Measurements from ENCODE around the gene DHRS2.

Gene DHRS2

DNA sequence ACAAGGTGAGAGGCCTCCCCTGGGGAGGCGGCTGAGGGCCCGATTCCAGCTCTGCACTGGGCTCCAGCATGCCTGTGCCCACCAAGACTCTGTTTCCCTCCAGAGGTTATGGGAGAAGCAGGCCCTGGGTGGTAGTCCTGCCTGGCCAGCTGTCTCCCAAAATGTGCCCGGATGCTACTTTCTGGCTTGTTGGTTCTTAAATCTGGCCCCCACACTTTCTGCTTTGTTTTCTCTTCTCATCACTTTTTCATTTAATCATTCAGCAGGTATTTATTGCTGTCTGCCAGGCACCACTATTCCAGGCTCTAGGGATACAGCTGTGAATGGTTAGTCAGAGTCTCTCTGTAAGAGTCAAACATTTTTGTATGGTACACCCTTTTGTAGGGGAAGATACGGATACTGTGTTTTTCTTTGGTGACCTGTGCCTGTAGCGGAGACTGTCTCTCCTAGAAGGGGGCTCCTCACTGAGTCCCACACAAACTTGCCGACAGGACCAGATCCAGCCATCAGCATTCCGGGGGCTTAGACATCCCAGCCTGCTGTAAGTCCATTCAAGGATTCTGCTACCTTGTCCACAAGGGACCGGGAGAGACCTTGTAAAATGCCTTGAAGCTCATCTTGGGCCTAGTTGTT is 3.8 kb downstream of the DHRS2 start:
- no peaks in the 10 kb centered on the region for H3F3A ChIP-seq (ENCODE audit: insufficient read depth, low read length)
- H3K27ac ChIP-seq (ENCODE audit: low read depth, low read length, poor library complexity, severe bottlenecking), result no peak overlapping the region
- no peak overlapping the region for H3K9ac ChIP-seq (ENCODE audit: low read length)
- H3K4me3 ChIP-seq (ENCODE audit: low read depth, low read length, poor library complexity, severe bottlenecking), result no peak overlapping the region
- no peaks in the 10 kb centered on the region for H3K79me2 ChIP-seq (ENCODE audit: insufficient read depth, low read length)
- no peaks in the 10 kb centered on the region for H3K9me3 ChIP-seq (ENCODE audit: low read length)
- H3K27me3 ChIP-seq (ENCODE audit: insufficient read depth, low read length), result 0 out of 2 replicates have a peak, but pooled peaks cover 3% of the 10 kb centered on the region
- H2AFZ ChIP-seq (ENCODE audit: low read length), result no peak overlapping the region
- H3K4me1 ChIP-seq (ENCODE audit: insufficient read depth, low read length, severe bottlenecking), result no peaks in the 10 kb centered on the region
- H3K4me2 ChIP-seq (ENCODE audit: low read length), result no peak overlapping the region
- no peaks in the 10 kb centered on the region for H3K9me2 ChIP-seq (ENCODE audit: low read depth, low read length)
- H3K36me3 ChIP-seq (ENCODE audit: insufficient read depth, low read length), result no peaks in the 10 kb centered on the region
- TF ChIP-seq EZH2 (IDR thresholded peaks at IDR 0.05; ENCODE audit: borderline replicate concordance, low read length), result no peak
- TF ChIP-seq, protein P1, sequence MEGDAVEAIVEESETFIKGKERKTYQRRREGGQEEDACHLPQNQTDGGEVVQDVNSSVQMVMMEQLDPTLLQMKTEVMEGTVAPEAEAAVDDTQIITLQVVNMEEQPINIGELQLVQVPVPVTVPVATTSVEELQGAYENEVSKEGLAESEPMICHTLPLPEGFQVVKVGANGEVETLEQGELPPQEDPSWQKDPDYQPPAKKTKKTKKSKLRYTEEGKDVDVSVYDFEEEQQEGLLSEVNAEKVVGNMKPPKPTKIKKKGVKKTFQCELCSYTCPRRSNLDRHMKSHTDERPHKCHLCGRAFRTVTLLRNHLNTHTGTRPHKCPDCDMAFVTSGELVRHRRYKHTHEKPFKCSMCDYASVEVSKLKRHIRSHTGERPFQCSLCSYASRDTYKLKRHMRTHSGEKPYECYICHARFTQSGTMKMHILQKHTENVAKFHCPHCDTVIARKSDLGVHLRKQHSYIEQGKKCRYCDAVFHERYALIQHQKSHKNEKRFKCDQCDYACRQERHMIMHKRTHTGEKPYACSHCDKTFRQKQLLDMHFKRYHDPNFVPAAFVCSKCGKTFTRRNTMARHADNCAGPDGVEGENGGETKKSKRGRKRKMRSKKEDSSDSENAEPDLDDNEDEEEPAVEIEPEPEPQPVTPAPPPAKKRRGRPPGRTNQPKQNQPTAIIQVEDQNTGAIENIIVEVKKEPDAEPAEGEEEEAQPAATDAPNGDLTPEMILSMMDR (IDR thresholded peaks at IDR 0.05; ENCODE audit: low read length), result no peak
- no peaks in the 10 kb centered on the region for H4K20me1 ChIP-seq (ENCODE audit: insufficient read depth, low read length)

DNA sequence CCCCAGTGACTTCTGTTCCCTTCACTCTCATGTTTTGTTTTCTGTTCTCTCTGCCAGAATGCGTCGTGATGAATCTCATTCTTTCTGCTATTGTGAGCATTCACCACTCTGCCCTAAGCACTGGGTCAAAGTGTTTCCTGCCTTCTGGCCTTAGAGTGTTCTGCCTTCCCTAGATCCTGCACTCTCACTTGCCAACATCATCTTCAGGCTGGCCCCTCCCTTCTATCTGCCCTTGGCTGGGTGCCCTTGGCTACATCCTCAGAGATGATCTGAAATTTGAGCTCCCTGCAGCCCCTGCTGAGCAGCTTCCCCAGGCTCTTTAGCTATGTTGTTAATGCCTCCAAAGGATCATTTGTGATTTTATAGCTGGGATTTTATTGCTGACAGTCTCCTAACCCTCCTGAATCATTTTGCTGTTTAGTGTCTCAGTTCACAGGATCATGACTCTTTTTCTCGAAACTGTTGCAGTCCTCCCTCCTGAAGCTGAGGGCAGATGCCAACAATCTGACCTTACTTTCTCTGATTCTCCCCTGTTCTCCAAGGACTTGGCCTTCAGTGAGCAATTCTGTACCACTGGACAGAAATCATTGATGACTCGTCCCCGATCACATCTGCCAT is 4.5 kb downstream of the DHRS2 start:
- H3K9ac ChIP-seq (ENCODE audit: low read length), result no peak overlapping the region
- H3K4me3 ChIP-seq (ENCODE audit: low read depth, low read length, poor library complexity, severe bottlenecking), result no peak overlapping the region
- H3K9me2 ChIP-seq (ENCODE audit: low read depth, low read length), result no peaks in the 10 kb centered on the region
- no peaks in the 10 kb centered on the region for H4K20me1 ChIP-seq (ENCODE audit: insufficient read depth, low read length)
- no peak overlapping the region for H3K27ac ChIP-seq (ENCODE audit: low read depth, low read length, poor library complexity, severe bottlenecking)
- H3K9me3 ChIP-seq (ENCODE audit: low read length), result no peaks in the 10 kb centered on the region
- 0 out of 2 replicates have a peak, but pooled peaks cover 3% of the 10 kb centered on the region for H3K27me3 ChIP-seq (ENCODE audit: insufficient read depth, low read length)
- H3K79me2 ChIP-seq (ENCODE audit: insufficient read depth, low read length), result no peaks in the 10 kb centered on the region
- H3K4me2 ChIP-seq (ENCODE audit: low read length), result no peak overlapping the region
- H3K36me3 ChIP-seq (ENCODE audit: insufficient read depth, low read length), result no peaks in the 10 kb centered on the region
- no peaks in the 10 kb centered on the region for H3F3A ChIP-seq (ENCODE audit: insufficient read depth, low read length)
- no peaks in the 10 kb centered on the region for H3K4me1 ChIP-seq (ENCODE audit: insufficient read depth, low read length, severe bottlenecking)
- no peak overlapping the region for H2AFZ ChIP-seq (ENCODE audit: low read length)
- TF ChIP-seq EZH2 (IDR thresholded peaks at IDR 0.05; ENCODE audit: borderline replicate concordance, low read length), result no peak
- TF ChIP-seq, protein P1 (IDR thresholded peaks at IDR 0.05; ENCODE audit: low read length), result no peak

DNA sequence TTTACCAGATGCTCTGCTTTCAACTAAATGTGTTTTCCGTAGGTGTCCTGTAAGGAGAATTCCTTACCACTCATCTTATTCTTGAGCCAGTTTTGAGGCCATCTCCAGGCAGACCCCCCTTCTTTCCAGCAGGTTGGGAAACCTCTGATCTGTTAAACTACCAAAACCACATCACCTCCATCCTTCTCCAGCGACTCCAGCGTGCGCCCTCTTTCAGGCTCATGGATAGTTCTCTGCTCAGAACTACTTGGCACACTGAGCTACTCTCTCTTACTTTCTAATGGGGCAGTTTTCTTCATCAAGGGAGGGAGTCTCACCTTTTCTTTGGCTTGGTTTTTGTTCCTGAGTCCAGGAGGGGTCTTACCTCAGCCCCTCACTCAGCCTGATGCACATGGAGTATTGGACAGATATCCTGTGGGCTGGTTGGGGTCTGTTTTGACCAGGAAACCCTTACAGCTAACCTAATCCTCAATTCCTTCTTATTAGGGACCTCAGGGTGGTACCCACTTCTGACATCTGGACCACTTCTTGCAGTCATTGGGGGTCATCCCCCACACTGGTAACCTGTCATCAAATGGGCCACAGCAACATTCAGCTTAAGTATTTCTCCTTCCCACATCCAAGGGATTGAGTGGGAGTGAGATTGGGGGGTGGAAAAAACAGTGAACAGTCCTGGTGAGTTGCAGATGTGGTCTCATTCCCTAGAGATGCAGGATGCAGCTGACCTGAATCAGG is 5.2 kb downstream of the DHRS2 start:
- Histone ChIP-seq H2AFZ (ENCODE audit: low read length) (no peak overlapping the region), H3K9me2 (ENCODE audit: low read depth, low read length) (no peaks in the 10 kb centered on the region), H3K4me1 (ENCODE audit: insufficient read depth, low read length, severe bottlenecking) (no peaks in the 10 kb centered on the region), H4K20me1 (ENCODE audit: insufficient read depth, low read length) (no peaks in the 10 kb centered on the region), H3K36me3 (ENCODE audit: insufficient read depth, low read length) (no peaks in the 10 kb centered on the region), H3K27ac (ENCODE audit: low read depth, low read length, poor library complexity, severe bottlenecking) (no peak overlapping the region), H3K9ac (ENCODE audit: low read length) (no peak overlapping the region), H3K4me2 (ENCODE audit: low read length) (no peak overlapping the region), H3K27me3 (ENCODE audit: insufficient read depth, low read length) (0 out of 2 replicates have a peak, but pooled peaks cover 3% of the 10 kb centered on the region), H3K4me3 (ENCODE audit: low read depth, low read length, poor library complexity, severe bottlenecking) (no peak overlapping the region), H3F3A (ENCODE audit: insufficient read depth, low read length) (no peaks in the 10 kb centered on the region), H3K79me2 (ENCODE audit: insufficient read depth, low read length) (no peaks in the 10 kb centered on the region), H3K9me3 (ENCODE audit: low read length) (no peaks in the 10 kb centered on the region)
- TF ChIP-seq, protein P1 (IDR thresholded peaks at IDR 0.05; ENCODE audit: low read length), result no peak
- TF ChIP-seq EZH2 (IDR thresholded peaks at IDR 0.05; ENCODE audit: borderline replicate concordance, low read length), result no peak
